Left forelimb (tissue), 1 donor: Measurements from ENCODE around the gene GPSM1.

Experiments used
- DNase-seq: peaks from one replicate; pipeline ENCODE4 v3.0.0-alpha.2; 2018; ENCODE audit warnings: low spot score

GPSM1 gene

DNA sequence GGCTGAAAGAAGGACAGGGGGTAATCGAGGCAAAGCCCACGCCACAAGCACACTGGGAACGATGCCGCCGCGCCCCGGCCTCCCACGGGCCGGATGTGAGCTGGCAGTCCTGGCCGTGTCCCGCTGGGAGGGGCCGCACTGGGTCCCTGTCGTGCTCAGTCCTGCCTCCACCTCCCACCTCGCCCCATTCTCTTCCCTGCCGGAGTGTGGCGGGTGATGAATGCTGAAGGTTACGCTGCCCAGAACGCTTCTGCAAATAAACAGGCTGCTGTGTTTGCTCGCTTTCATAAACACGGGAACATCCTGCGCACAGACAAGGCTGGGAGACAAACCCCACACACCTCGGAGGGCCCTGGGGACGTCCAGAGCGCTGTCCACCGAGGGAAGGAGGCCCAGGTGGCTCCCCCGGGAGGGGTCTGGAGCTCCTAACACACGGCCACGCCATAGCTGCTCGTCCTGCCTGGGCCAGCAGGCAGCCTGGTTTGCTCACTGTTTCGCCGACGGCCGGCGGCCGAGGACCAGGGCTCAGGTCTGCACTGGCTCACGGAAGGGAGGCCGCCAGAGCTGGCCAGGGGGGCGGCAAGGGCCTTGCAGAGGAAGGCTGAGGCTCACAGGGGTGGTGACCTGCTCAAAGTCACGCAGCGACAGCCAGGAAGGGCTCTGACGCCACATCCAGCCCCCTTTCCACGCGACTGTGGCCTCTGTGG, 33.9 kb downstream of the GPSM1 start:
- no peak for DNase-seq

DNA sequence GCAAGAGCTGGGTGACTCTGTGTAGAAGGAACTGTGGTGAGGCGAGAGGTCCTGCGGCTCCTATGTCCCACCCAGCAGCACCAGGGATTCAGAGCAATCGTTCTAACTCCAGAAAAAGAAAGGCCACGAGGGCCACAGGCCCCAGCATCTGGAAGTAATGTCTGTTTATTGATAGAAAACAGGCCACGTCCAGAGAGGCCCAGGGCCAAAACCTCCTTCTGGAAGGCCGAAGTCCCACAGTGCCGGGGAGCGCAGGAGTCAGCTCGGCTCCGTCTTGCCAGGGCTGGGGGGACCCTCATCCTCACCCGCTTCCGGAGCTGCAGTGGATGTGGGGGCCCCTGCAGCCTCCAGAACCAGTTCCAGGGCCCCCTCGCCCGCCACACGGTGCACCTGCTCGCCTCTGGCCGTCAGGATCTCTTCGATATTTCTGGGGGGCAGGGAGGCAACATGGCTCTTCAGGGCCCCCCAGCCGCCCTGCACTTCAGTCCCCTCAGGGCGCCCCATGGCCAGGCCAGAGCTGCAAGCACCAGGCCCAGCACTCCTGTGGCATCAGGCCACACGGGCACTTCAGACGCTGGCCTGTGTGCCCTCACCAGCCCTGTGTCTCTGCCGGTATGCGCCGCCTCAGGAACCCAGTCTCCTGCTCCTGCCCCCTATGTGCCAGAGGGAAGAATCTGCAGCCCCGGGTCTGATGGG, 34.6 kb downstream of the GPSM1 start:
- no peak for DNase-seq

DNA sequence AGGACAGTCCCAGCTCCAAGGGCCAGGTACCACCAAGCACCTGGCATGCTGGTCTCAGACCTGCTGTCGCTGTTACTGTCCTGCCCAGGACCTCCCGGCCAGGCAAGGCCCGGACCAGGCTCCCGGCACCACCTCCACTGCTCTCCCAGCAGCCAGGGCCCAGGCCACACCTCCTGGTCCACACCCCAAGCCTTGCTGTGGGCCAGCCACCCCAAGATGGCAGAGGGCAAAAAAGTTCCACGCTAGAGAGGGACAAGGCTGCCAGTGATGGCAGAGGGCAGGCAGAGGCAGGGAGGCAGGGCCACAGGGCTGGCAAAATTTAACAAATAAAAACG, 35.1 kb downstream of the GPSM1 start:
- DNase-seq, result no peak

DNA sequence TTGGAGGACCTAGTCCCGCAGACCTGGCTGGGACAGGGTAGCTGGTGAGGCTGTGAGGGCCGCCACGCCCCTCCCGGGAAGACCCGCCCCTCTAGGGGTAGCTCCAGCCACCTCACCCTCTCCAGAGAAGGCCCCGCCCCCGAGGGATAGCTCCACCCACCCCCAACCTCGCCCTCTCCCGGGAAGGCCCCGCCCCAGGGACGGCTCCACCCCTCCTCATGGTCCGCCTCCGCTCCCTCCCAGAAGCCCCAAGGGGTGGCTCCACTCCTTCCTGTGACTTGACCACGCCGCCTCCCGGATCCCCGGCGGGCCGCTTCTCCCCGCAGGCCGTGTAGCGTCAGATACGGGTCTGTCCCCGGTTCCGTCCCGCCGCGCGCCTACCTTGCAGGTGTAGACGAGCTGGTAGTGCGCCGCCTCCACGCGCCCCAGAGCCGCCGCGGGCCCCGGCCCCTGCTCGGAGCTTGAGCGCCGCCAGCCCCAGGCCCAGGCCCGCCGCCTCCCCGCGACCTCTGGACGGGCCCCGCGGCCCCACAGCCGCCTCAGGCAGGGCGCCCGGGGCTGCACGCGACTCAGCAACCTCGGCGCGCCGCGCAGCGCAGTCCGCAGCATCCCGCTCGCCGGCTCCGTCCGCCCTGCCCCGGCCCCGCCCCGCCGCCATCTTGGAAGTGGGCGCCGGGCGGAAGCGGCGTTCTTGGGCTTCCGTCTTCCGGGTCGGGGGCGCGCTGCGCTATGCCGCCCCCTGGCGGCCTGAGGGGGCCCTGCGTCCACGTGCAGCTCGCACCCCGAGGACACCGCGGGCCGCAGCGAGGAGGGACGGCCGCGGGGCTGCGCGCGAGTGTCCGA, 36.0 kb downstream of the GPSM1 start, which contains the start of gene DNLZ:
DNLZ (minus strand) TSS at position 639 of the 843 bp plus-strand sequence; CDS start at position 609, 30 bp downstream.
- peak; percentile 95 for DNase-seq

DNA sequence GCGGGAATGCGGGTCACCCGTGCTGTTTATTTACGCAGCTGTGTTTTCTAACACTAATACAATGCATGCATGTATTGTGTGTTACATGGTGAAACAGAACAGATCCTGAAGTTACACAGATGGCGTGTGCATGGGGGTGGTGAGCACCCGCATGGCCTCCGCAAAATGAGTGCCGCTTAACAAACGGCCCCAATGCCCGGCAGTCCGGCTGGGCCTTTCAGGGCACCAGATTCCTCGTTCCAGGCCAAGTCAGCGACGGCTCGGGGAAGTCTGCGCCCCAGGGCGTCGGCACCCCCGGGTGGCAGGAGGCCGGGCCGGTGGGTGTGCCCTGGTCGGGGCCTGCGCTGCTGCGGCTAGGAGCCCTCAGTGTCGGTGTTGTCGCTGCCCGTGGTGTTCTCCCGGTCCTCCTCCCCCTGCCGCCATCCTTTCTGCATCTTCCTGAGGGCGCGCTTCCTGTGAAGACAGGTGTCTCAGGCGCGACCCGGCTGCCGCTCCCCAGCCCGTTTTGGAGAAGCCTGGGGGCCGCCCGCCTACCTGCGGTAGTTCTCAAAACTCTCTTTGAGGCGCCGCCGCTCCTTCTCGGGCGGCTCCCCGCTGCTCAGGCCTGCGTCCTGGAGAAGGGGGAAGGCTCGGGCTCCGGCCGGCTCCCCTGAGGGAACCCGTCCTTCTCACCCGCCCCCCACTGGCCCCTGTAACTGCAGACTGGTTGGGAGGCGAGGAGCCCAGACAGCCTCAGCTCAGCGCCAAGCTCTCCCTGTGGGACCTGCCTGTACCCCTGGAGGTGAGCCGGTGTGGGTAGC, 36.8 kb downstream of the GPSM1 start:
- DNase-seq, result no peak

DNA sequence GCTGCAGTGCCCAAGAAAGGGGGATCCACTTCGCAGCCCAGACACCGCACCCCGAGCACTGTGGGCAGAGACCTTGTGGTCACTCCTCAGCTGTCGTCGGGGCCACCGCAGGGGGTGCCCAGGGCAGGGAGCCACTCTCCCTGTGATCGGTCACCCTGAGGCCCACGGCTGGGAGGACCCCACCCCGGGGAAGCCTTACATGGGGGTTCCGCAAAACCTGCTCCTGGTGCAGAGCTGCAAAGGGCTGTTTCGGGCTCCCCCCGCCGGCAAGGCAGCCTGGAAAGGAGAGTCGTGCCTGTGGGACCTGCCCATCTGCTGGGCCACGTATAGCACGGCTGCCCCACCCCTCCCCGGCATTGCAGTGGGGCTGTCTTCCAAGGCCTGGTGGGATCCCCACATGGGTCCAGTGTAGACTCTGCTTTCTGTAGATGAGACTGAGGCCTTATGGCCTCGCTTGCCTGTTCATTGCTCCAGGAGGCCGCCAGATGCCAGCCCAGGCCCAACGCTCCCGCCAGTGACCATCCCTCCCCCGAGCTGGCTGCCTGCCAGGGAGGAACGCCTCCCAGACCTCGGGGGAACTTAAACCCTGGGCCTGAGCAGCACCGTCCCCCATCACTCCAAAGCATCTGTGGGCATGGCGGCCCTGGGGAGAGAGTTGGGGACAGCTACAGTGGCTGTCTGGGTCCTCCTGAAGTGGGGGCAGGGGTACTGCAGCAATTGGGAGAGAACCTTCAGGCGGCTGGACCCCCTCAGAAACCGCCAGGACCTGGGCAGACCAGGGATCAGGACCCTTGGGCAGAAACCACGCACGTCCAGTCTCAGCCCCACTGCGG, 37.8 kb downstream of the GPSM1 start:
- DNase-seq, result no peak

DNA sequence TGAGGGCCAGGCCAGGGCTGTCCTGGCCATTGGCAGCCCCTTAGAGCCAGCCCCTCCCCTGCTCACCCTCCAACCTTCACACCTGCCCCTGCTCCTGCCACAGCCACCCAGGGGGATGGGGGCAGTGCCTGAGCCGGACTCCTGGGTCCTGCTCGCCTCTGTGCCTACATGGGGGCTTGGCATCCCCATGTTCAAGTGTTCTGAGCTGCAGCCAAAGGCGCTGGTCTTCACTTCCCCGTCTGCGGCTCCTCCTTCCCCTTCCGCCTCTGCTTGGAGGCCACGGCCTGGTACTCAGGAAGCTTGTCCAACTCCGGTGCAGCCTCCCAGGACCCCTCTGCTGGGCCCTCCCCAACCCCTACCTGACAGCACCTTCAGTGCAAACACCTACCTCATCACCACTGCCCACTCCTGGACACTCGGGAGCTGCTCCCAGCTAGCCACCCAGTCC, 38.5 kb downstream of the GPSM1 start:
- DNase-seq, result no peak

DNA sequence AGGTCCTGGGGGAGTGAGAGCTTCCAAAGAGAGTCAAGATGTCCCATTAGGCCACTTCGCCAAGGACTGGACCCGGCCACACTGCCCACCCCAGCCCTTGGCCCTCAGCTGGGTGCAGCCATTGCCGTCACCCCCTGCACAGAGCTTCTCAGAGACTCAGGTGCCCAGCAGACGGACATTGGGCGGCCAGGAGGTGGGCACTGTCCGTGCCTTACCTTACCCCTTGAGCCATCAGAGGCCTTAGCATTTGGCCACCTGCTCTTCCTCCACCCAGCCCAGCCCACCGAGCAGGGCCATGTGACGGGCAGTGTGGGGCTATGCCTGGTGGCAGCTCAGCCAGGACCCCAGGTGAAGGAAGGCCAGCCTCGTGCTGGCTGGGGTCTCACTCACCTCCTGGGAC, 39.5 kb downstream of the GPSM1 start:
- DNase-seq, result no peak

DNA sequence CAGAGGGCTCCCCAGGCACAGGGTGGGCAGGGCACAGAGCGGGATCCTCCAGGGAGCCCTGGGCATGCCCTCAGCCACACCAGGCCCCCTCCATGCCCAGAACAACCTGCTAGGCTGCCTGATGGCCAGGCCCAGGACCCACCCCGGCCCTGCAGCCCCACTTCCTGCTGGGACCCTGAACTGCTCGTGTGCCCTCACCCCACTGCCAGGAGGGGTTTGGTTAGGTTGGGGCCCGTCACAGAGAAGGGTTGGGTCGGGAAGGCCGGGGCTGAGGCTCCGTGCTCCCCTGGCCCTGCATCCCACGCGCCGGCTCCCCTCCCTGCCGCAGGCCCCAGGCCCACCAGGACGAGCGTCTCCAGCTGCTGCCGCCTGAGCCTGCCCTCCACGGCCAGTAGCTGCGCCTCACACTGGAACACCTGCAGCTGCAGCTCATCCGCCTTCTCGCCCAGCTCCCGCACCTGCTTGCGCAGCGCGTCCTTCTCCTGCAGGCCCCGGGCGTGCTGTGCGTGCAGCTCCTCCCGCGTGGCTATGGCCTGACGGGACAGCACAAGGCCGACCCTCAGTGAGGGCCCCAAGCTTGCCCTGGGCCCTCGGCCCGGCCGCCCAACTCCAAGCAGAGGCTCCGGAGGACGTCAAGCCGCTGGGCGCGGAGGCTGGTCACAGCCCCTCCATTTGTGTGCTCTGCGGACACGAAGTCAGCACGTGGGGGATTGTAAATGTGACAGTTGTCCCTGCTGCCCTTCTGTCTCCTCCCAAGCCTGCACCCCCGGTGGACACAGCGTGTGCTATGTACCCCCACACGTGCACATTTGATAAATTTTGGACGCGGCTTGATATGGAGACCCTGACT, 40.2 kb downstream of the GPSM1 start:
- no peak for DNase-seq

DNA sequence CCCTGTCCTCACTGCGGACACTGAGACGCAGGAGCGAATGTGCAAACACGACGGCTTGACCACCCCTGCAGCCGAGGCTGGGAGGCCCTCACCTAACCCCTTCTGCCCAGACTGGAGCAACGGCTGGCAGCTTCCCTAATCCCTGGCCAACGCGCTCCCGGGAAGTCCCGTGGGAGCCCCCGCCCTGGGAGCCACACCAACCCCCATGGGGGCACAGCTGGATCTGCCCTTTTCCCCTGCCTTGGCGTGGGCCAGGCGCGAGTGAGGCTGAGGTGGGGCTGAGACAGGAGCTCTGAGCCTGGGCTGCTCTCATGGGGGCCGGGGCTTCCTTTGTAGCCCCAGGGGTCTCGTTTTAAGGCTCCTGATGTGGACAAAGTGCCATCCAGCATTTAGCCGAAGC, 40.9 kb downstream of the GPSM1 start:
- no peak for DNase-seq

DNA sequence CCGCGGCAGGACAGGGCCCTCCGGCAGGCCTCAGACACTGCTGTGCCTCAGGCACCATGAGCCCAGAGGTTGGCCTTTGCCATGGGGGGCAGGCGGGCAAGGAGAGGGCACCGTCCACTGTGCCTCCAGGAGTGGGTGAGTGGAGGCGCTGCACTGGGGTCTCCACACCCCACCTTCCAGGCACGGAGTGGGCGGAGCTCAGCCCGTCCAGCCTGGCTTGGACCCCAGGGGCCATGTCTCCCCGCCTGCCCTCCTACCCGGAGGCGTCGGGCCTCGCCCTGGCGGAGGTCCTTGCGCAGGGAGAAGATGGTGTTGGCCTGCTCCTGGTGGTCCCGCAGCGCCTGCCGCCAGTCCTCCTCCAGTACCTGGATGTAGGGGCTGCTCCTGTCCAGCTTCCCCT, 42.7 kb downstream of the GPSM1 start:
- DNase-seq, result no peak

DNA sequence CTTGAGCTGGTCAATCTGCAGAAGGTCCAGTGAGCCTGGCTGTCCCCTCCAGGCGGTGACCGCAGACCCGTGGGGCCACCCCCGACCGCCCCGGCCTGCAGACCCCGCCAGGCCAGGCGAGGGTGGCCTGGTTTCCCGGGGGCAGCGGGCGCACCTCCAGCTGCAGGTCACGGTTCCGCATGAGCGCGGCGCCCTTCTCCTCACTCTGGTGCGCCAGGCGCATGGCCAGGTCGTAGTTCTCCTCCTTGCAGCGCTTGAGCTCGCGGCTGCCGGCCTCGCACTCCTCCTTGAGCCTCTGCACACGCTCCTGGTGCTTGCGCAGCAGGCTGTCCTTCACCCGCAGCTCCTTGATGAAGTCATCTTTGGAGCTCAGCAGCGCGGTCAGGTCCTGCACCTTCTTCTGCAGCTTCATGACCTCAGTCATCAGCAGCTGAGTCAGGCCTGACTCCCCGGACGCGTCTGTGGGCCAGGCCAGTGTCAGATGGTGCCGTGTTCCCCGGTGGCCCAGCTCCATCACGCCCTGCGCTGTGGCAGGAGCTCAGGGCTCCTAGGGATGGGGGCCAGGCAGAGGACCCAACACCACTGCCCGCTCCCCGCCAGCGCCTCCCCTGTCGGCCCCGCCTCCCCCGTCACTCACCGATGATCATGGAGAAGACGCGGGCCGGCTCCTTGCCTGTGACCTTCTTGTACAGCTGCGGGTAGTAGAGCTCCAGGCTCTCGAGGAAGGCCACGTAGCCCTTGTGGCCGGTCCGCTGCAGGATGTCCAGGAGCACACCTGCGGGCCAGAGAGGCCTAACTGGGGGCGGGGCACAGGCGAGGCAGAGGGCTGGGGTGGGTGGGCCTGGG, 43.6 kb downstream of the GPSM1 start:
- no peak for DNase-seq

DNA sequence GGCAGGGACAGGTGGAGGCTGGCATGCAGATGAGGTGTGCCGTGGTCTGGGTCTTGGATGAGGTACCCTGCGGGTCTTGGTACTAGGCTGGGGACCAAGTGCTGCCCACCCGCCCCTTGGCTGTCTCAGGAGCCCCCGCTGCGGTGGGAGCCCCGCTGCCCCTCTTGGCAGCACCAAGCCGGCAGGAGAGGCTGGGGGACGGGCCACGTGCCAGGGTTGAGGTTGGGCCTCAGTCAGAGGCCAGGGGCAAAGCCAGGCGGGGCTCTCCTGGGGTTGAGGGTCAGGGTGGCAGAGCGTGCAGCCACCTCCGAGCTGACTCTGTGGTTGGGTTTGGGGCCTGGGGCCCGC, 44.2 kb downstream of the GPSM1 start:
- no peak for DNase-seq

DNA sequence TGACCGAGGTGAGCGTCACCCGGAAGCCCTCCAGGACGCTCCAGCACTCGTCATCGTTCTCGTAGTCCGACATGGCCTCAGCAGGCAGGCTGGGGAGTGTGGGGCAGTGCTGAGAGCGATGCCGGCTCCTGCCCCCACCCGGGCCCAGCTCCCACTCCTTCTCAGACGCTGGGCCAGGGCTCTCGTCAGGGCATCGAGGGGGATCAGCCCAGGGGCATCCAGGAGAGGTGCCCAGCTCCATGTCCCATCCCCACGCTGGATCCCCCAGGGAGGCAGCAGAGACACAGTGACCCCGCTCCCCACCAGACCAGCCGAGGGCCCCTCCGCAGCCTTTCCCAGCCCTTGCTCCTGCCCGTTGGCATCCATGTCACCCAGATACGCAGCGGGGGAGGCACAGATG, 44.7 kb downstream of the GPSM1 start:
- no peak for DNase-seq

DNA sequence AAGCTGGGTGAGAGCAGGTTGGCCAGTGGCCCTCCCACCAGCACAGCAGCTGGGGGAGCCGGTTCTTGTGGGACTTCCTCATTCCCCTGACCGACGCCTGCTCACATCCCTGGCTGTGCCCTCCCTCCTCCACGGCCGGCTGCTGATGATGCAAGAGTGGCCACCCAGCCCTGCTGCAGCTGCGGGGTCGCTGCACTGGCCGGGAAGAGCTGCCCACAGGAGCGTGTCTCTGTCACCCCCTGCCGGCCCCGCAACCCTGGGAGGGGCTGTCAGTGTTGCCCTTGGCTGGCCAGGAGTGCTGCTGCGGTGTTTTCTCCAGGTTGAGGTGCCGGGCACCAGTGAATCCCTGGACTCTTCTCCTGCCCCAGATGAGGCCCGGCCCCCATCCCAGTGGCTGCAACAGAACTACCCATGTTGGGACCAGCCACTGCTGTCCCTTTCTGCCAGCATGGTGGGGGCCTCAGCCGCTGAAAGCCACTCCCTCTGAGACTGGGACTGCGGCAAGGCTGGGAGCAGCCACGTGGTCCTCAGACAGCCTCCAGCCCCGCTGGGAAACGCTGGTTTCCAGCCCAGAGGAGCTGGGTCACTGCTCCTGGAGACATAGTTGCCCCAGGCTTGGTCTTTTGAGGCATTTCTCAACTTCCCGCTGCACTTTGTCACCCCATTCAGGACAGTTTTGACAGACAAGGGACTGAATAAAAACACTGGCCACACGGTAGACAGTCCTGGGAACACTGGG, 45.4 kb downstream of the GPSM1 start:
- DNase-seq, result no peak

DNA sequence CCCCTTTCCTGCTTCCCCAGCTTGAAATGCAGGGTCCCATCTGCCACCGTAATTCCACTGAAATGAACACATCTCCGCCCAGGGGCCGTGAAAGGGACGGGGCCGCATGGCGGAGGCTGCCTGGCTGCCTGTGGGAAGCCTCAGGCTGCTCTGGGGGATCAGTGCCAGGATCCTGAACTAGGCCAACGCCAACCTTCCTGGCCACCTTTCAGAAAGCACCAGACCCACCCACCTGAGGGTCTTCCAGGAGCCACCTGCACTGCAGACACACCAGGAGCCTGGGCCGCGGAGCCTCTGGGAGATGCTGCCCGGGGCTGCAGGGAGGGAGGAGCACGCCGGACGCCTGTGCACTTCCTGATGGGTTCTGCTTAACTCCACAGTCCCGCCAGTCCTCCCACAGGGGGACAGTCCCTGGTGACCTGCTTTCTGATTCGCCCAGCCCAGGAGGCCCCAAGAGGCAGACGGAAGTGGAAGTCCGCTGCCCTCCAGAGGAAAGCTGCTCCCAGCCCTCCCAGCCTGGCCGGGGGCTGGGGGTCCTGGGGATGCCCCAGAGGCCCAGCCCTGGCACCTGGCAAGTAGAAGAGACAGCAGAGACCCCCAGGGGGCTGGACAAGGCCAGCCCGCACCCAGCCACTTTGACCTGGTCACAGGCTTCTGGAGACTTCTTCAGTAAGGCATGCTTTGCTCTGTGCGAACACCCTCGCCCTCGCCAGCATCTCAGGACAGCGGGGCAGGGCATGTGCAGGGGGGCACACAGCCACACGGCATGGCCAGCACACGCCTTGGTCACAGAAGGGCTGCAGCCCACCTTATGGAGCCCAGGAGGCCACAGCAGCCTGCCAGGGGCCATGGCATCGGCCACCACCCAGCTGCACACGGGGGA, 46.2 kb downstream of the GPSM1 start, which contains the start of gene CARD9:
CARD9 (minus strand) TSS at position 370 of the 883 bp plus-strand sequence. CDS start 1,591 bp downstream, outside the sequence.
- no peak for DNase-seq

DNA sequence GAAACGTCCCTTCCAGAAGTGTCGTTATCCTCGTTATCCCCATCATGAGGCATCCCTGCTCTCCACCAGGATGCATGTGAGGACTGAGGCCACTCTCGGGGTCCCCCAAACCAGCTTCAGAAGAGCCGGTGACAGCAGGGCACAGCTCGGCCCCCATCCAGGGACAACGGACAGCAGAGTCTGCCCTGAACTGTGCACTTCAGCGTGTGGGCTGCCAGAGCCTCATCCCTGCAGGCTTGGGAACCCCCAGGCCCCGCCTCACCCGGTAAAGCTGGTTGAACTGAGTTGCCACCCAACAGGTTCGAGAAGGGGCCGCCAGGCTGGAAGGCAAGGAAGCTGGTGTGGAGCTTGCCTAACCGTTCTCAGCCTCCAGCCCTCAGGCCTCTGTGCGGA, 46.8 kb downstream of the GPSM1 start:
- no peak for DNase-seq
